H9 (cell line): ENCODE results near the gene CUBN. TPM values are rescaled to one million over a fixed set of nuclear protein-coding genes. Genes with fewer than 3 reads are reported as not detected.

Source experiments
- DNase-seq: peaks from one replicate; pipeline ENCODE4 v3.0.0-alpha.2; 2017
- H2AFZ ChIP-seq: one replicate; pipeline ENCODE4 v1.6.1; 2013; ENCODE audit warnings: mild to moderate bottlenecking, low read length, control low read depth, moderate library complexity
- H2AK5ac ChIP-seq: 2 replicates; pipeline ENCODE4 v1.6.1; 2013; ENCODE audit warnings: low read length, control low read depth, mixed read lengths; ENCODE audit not compliant: insufficient read length
- H2BK120ac ChIP-seq: one replicate; pipeline ENCODE4 v1.6.1; 2013; ENCODE audit warnings: low read depth, mild to moderate bottlenecking, low read length, control low read depth, inconsistent platforms; ENCODE audit not compliant: poor library complexity, severe bottlenecking
- H2BK12ac ChIP-seq: 2 replicates; pipeline ENCODE4 v1.6.1; 2013; ENCODE audit warnings: low read length, control low read depth, mixed read lengths, low read depth; ENCODE audit not compliant: insufficient read length
- H2BK15ac ChIP-seq: 2 replicates; pipeline ENCODE4 v1.6.1; 2013; ENCODE audit warnings: low read depth, low read length, control low read depth
- H2BK20ac ChIP-seq: one replicate; pipeline ENCODE4 v1.6.1; 2013; ENCODE audit warnings: low read depth, mild to moderate bottlenecking, low read length, control low read depth, inconsistent platforms; ENCODE audit not compliant: poor library complexity, severe bottlenecking
- H2BK5ac ChIP-seq: 2 replicates; pipeline ENCODE4 v1.6.1; 2013; ENCODE audit warnings: low read length, control low read depth, mixed read lengths; ENCODE audit not compliant: insufficient read length
- H3K14ac ChIP-seq: 2 replicates; pipeline ENCODE4 v1.6.1; 2013; ENCODE audit warnings: low read length, control low read depth; ENCODE audit not compliant: insufficient read depth
- H3K18ac ChIP-seq: 2 replicates; pipeline ENCODE4 v1.6.1; 2013; ENCODE audit warnings: low read depth, mild to moderate bottlenecking, mixed read lengths, low read length, control low read depth; ENCODE audit not compliant: insufficient read length
- H3K23ac ChIP-seq: 2 replicates; pipeline ENCODE4 v1.6.1; 2013; ENCODE audit warnings: low read length, control low read depth, mixed read lengths, low read depth; ENCODE audit not compliant: insufficient read length
- H3K23me2 ChIP-seq: 2 replicates; pipeline ENCODE4 v1.6.1; 2013; ENCODE audit warnings: low read depth, mild to moderate bottlenecking, mixed read lengths, low read length, control low read depth; ENCODE audit not compliant: insufficient read length, poor library complexity, severe bottlenecking
- H3K27ac ChIP-seq: 2 replicates; pipeline ENCODE4 v1.5.1; 2013; ENCODE audit warnings: low read length, control low read depth, mixed read lengths, low read depth; ENCODE audit not compliant: insufficient read length
- H3K27me3 ChIP-seq: 2 replicates; pipeline ENCODE4 v1.6.1; 2013; ENCODE audit warnings: low read length, control low read depth, inconsistent platforms; ENCODE audit not compliant: insufficient read depth
- H3K4ac ChIP-seq: 2 replicates; pipeline ENCODE4 v1.6.1; 2013; ENCODE audit warnings: low read depth, mild to moderate bottlenecking, control low read depth, inconsistent platforms, low read length, moderate library complexity
- H3K4me1 ChIP-seq: 2 replicates; pipeline ENCODE4 v1.6.1; 2013; ENCODE audit warnings: low read length, control low read depth, inconsistent platforms; ENCODE audit not compliant: insufficient read depth
- H3K4me2 ChIP-seq: 2 replicates; pipeline ENCODE4 v1.6.1; 2013; ENCODE audit warnings: low read length, control low read depth, mixed read lengths; ENCODE audit not compliant: insufficient read length, insufficient read depth
- H3K56ac ChIP-seq: 2 replicates; pipeline ENCODE4 v1.6.1; 2013; ENCODE audit warnings: low read depth, mild to moderate bottlenecking, mixed read lengths, low read length, control low read depth; ENCODE audit not compliant: insufficient read length
- H3K79me1 ChIP-seq: 2 replicates; pipeline ENCODE4 v1.6.1; 2013; ENCODE audit warnings: low read depth, mild to moderate bottlenecking, moderate library complexity, low read length, control low read depth, inconsistent platforms; ENCODE audit not compliant: insufficient read depth, poor library complexity, severe bottlenecking
- H3K79me2 ChIP-seq: 2 replicates; pipeline ENCODE4 v1.6.1; 2013; ENCODE audit warnings: low read length, control low read depth, inconsistent platforms; ENCODE audit not compliant: insufficient read depth
- H3K9ac ChIP-seq: 2 replicates; pipeline ENCODE4 v1.6.1; 2013; ENCODE audit warnings: low read length, control low read depth, mixed read lengths; ENCODE audit not compliant: insufficient read length; ENCODE audit errors: extremely low read depth
- H3K9me3 ChIP-seq: one replicate; pipeline ENCODE4 v1.6.1; 2013; ENCODE audit warnings: low read depth, low read length, inconsistent platforms; ENCODE audit not compliant: control insufficient read depth
- H3T11ph ChIP-seq: one replicate; pipeline ENCODE4 v1.6.1; 2013; ENCODE audit warnings: mild to moderate bottlenecking, low read length, control low read depth, inconsistent platforms
- H4K20me1 ChIP-seq: one replicate; pipeline ENCODE4 v1.6.1; 2013; ENCODE audit not compliant: control insufficient read depth, insufficient read length, insufficient read depth
- H4K5ac ChIP-seq: 2 replicates; pipeline ENCODE4 v1.6.1; 2013; ENCODE audit warnings: low read depth, mild to moderate bottlenecking, mixed read lengths, low read length, control low read depth; ENCODE audit not compliant: insufficient read length
- H4K8ac ChIP-seq: replicated peaks from 2 replicates; pipeline ENCODE4 v1.6.1; 2013; ENCODE audit warnings: low read length, control low read depth, mixed read lengths, low read depth; ENCODE audit not compliant: insufficient read length
- H4K91ac ChIP-seq: 2 replicates; pipeline ENCODE4 v1.6.1; 2013; ENCODE audit warnings: low read depth, mild to moderate bottlenecking, moderate library complexity, mixed read lengths, low read length, control low read depth; ENCODE audit not compliant: insufficient read length
- H3K27ac Mint-ChIP-seq, 3 experiments: 2 replicates in 2 of 3; 3 replicates in 1 of 3; pipeline ENCODE4 v1.8.0; 2020 to 2021; ENCODE audit warnings: mixed read lengths in 3 of 3, mild to moderate bottlenecking in 1 of 3, moderate library complexity in 1 of 3
- H3K27me3 Mint-ChIP-seq: 2 replicates; pipeline ENCODE4 v1.8.0; 2021; ENCODE audit warnings: low read depth, mild to moderate bottlenecking, moderate library complexity, mixed read lengths
- H3K36me3 Mint-ChIP-seq, 3 experiments: 2 replicates in 2 of 3; 3 replicates in 1 of 3; pipeline ENCODE4 v1.8.0; 2020 to 2021; ENCODE audit warnings: low read depth in 3 of 3, mixed read lengths in 3 of 3; ENCODE audit not compliant: insufficient read depth in 1 of 3
- H3K4me1 Mint-ChIP-seq, 2 experiments: 2 replicates each; pipeline ENCODE4 v1.8.0; 2020; ENCODE audit warnings: mixed read lengths in 2 of 2
- H3K4me3 Mint-ChIP-seq, 2 experiments: 2 replicates in 1 of 2; 3 replicates in 1 of 2; pipeline ENCODE4 v1.8.0; 2020 to 2021; ENCODE audit warnings: mild to moderate bottlenecking in 2 of 2, mixed read lengths in 2 of 2, moderate library complexity in 1 of 2
- H3K9me3 Mint-ChIP-seq, 2 experiments: 2 replicates in 1 of 2; 3 replicates in 1 of 2; pipeline ENCODE4 v1.8.0; 2020; ENCODE audit warnings: mild to moderate bottlenecking in 2 of 2, mixed read lengths in 2 of 2, moderate library complexity in 1 of 2
- CTCF ChIP-seq: fragments of 200-600 bp; sonication (generic); conservative IDR thresholded peaks from 3 replicates; pipeline ENCODE4 v1.8.0; 2021; ENCODE audit warnings: antibody characterized with exemption, mild to moderate bottlenecking
- WGBS: extraction: QIAGEN DNeasy Blood & Tissue Kit; methylation state at CpG from one replicate; pipeline ENCODE4 v1.1.7; 2013; ENCODE audit warnings: missing lambda C conversion rate, low lambda C conversion rate, mixed read lengths; ENCODE audit not compliant: insufficient read length; ENCODE audit errors: extremely low coverage; 5-methylcytosine and 5-hydroxymethylcytosine counted together
- total RNA-seq: library from RNA; stranded (reverse); gene quantifications from 2 replicates; pipeline ENCODE4 v1.2.1, GENCODE V29; 2021

CUBN gene
- total RNA-seq, 1 experiment from 2014 or later = 0.26 TPM

GRCh38 chr10:16988900-16989299 is 140.7 kb downstream of the CUBN start:
- Histone ChIP-seq H3K56ac (no peak overlapping the region), H2AK5ac (no peak overlapping the region), H3K23me2 (no peaks in the 10 kb centered on the region), H3K27me3 (no peaks in the 10 kb centered on the region), H3K79me1 (no peaks in the 10 kb centered on the region), H3K4me1 (no peaks in the 10 kb centered on the region), H2BK5ac (no peak overlapping the region), H3K23ac (no peak overlapping the region), H3K4ac (no peak overlapping the region), H3K9ac (no peak overlapping the region), H2BK120ac (no peak overlapping the region), H3T11ph (no peak overlapping the region), H3K9me3 (no peaks in the 10 kb centered on the region), H4K5ac (no peak overlapping the region), H4K20me1 (no peaks in the 10 kb centered on the region), H2BK15ac (no peak overlapping the region), H3K4me2 (no peak overlapping the region), H3K27ac (no peak overlapping the region), H3K14ac (no peak overlapping the region), H2AFZ (no peak overlapping the region), H3K79me2 (no peaks in the 10 kb centered on the region), H4K8ac (no peak overlapping the region), H3K18ac (no peak overlapping the region), H2BK20ac (no peak overlapping the region), H2BK12ac (no peak overlapping the region), H4K91ac (no peak overlapping the region)
- peaks cover 19 to 23% of the 10 kb centered on the region in 2 experiments for H3K4me1 Mint-ChIP-seq
- H3K9me3 Mint-ChIP-seq = peaks cover 1 to 5% of the 10 kb centered on the region in 2 experiments; a peak in 1 of 5 replicates
- no CpG with 5 or more reads among the region's 2 CpGs for WGBS
- H3K27ac Mint-ChIP-seq = no peak overlapping the region
- H3K27me3 Mint-ChIP-seq = no peaks in the 10 kb centered on the region; the same call in 1 of the 2 replicates
- peaks cover 0 to 5% (median 0%) of the 10 kb centered on the region in 3 experiments; a peak in 2 of 7 replicates for H3K36me3 Mint-ChIP-seq
- no peak for TF ChIP-seq CTCF
- H3K4me3 Mint-ChIP-seq = no peak overlapping the region
- DNase-seq = no peak
